Neutrophil (primary cell): Measurements from ENCODE around the gene LYL1.

ENCODE experiments used
- H3K27ac ChIP-seq: fragments of 200-600 bp; sonication (generic); 2 replicates; pipeline ENCODE4 v1.5.1; 2016; ENCODE audit warnings: mild to moderate bottlenecking, moderate library complexity
- H3K27me3 ChIP-seq: fragments of 200-600 bp; sonication (generic); 2 replicates; pipeline ENCODE4 v1.6.0; 2016; ENCODE audit warnings: mild to moderate bottlenecking
- H3K36me3 ChIP-seq: fragments of 200-600 bp; sonication (generic); 2 replicates; pipeline ENCODE4 v1.5.1; 2017
- H3K4me1 ChIP-seq, 2 experiments: fragments of 200-600 bp in 1 of 2; sonication (generic) in 1 of 2; 1 replicate in 1 of 2; 2 replicates in 1 of 2; pipeline versions ENCODE4 v1.5.1 to v1.6.1; 2013 to 2016; ENCODE audit warnings: low read depth in 1 of 2, low read length in 1 of 2, mild to moderate bottlenecking in 1 of 2, moderate library complexity in 1 of 2; ENCODE audit not compliant: control insufficient read depth in 1 of 2, insufficient read depth in 1 of 2
- H3K4me3 ChIP-seq, 2 experiments: fragments of 200-600 bp in 1 of 2; sonication (generic) in 1 of 2; 1 replicate in 1 of 2; 2 replicates in 1 of 2; pipeline ENCODE4 v1.5.1; 2013 to 2016; ENCODE audit warnings: low read depth in 1 of 2, low read length in 1 of 2, mild to moderate bottlenecking in 1 of 2, moderate library complexity in 1 of 2
- H3K9me3 ChIP-seq: fragments of 200-600 bp; sonication (generic); 2 replicates; pipeline ENCODE4 v1.5.1; 2016
- CTCF ChIP-seq: fragments of 200-600 bp; sonication (generic); IDR thresholded peaks from 2 replicates; pipeline ENCODE4 v1.5.1; 2016; ENCODE audit warnings: antibody characterized with exemption

Gene LYL1

GRCh38 chr19:13076787-13077186 lies 25.9 kb downstream of the LYL1 start:
- H3K27me3 ChIP-seq = peaks cover 12% of the 10 kb centered on the region
- H3K4me3 ChIP-seq = no peak overlapping the region
- peaks cover 0 to 7% of the 10 kb centered on the region in 2 experiments for H3K4me1 ChIP-seq
- TF ChIP-seq CTCF = no peak
- no peaks in the 10 kb centered on the region for H3K9me3 ChIP-seq
- H3K27ac ChIP-seq = no peak overlapping the region
- no peaks in the 10 kb centered on the region for H3K36me3 ChIP-seq

GRCh38 chr19:13076320-13076719 lies 26.3 kb downstream of the LYL1 start:
- H3K4me1 ChIP-seq = peaks cover 0 to 7% of the 10 kb centered on the region in 2 experiments
- no peak overlapping the region for H3K4me3 ChIP-seq
- TF ChIP-seq CTCF = no peak
- peaks cover 8% of the 10 kb centered on the region for H3K27me3 ChIP-seq
- no peaks in the 10 kb centered on the region for H3K9me3 ChIP-seq
- no peak overlapping the region for H3K27ac ChIP-seq
- H3K36me3 ChIP-seq = no peaks in the 10 kb centered on the region

- Histone ChIP-seq H3K9me3 (no peaks in the 10 kb centered on the region), H3K27me3 (peaks cover 14% of the 10 kb centered on the region), H3K4me3 (no peak overlapping the region), H3K36me3 (no peaks in the 10 kb centered on the region), H3K27ac (no peak overlapping the region), H3K4me1 (peaks cover 0 to 4% of the 10 kb centered on the region in 2 experiments)
- TF ChIP-seq CTCF = no peak
These were observed 28.3 kb downstream of the LYL1 start for GRCh38 chr19:13074378-13074777.

GRCh38 chr19:13073263-13073662 lies 29.4 kb downstream of the LYL1 start:
- no peak overlapping the region for H3K4me3 ChIP-seq
- no peaks in the 10 kb centered on the region for H3K4me1 ChIP-seq
- no peaks in the 10 kb centered on the region for H3K9me3 ChIP-seq
- no peak overlapping the region for H3K27ac ChIP-seq
- no peak for TF ChIP-seq CTCF
- no peaks in the 10 kb centered on the region for H3K36me3 ChIP-seq
- peaks cover 14% of the 10 kb centered on the region for H3K27me3 ChIP-seq

GRCh38 chr19:13072188-13072908 lies 30.3 kb downstream of the LYL1 start:
- Histone ChIP-seq H3K9me3 (no peaks in the 10 kb centered on the region), H3K4me1 (no peaks in the 10 kb centered on the region), H3K36me3 (no peaks in the 10 kb centered on the region), H3K27me3 (peaks cover 9% of the 10 kb centered on the region), H3K27ac (no peak overlapping the region), H3K4me3 (no peak overlapping the region)
- no peak for TF ChIP-seq CTCF
